OCI-LY3 (cell line): ENCODE measurements around the gene MYO9A.

Source experiments
- H2AFZ ChIP-seq: fragments of 200-600, 300-600 bp; shearing (Covaris generic); 2 replicates; pipeline ENCODE4 v1.6.0; 2014; ENCODE audit warnings: antibody characterized with exemption, low read depth, low read length
- H3K27ac ChIP-seq: fragments of 200-600, 300-600 bp; sonication (generic); 2 replicates; pipeline ENCODE4 v1.5.1; 2014; ENCODE audit warnings: mild to moderate bottlenecking, low read length, moderate library complexity, mixed read lengths
- H3K27me3 ChIP-seq: fragments of 200-600, 300-600 bp; sonication (generic); 2 replicates; pipeline ENCODE4 v1.6.1; 2014; ENCODE audit warnings: low read depth, low read length, mixed read lengths
- H3K36me3 ChIP-seq: fragments of 200-600, 300-600 bp; sonication (generic); replicated peaks from 2 replicates; pipeline ENCODE3; 2014; ENCODE audit warnings: low read depth, low read length, mixed read lengths
- H3K4me1 ChIP-seq: fragments of 300-600, 200-600 bp; sonication (generic); 2 replicates; pipeline ENCODE4 v1.6.1; 2014; ENCODE audit warnings: low read length, mixed read lengths
- H3K4me2 ChIP-seq: fragments of 200-600, 300-600 bp; sonication (generic); 2 replicates; pipeline ENCODE4 v1.6.1; 2014; ENCODE audit warnings: low read length, mixed read lengths
- H3K4me3 ChIP-seq: fragments of 300-600, 200-600 bp; sonication (generic); 2 replicates; pipeline ENCODE4 v1.5.1; 2014; ENCODE audit warnings: antibody characterized with exemption, mild to moderate bottlenecking, low read length, moderate library complexity
- H3K79me2 ChIP-seq: fragments of 300-600, 200-600 bp; shearing (Covaris generic); 2 replicates; pipeline ENCODE4 v1.6.1; 2014; ENCODE audit warnings: mild to moderate bottlenecking, low read length, mixed read lengths
- H3K9ac ChIP-seq: fragments of 300-600, 200-600 bp; shearing (Covaris generic); 2 replicates; pipeline ENCODE4 v1.6.0; 2014; ENCODE audit warnings: mild to moderate bottlenecking, low read length, moderate library complexity
- H3K9me3 ChIP-seq: fragments of 200-600, 300-600 bp; shearing (Covaris generic); 2 replicates; pipeline ENCODE4 v1.6.1; 2014; ENCODE audit warnings: low read length, mixed read lengths; ENCODE audit not compliant: insufficient read depth
- H4K20me1 ChIP-seq: fragments of 200-600, 300-600 bp; sonication (generic); 2 replicates; pipeline ENCODE4 v1.6.1; 2016; ENCODE audit warnings: low read length, mixed read lengths; ENCODE audit not compliant: insufficient read depth
- EZH2phosphoT487 ChIP-seq: fragments of 200-600 bp; shearing (Covaris generic); IDR thresholded peaks from 2 replicates; pipeline ENCODE4 v1.6.1; 2018; ENCODE audit warnings: antibody characterized with exemption, mixed run types, low read depth
- TF ChIP-seq, protein P1 (sequence below): fragments of 200-600, 300-600 bp; sonication (generic); IDR thresholded peaks from 2 replicates; pipeline ENCODE4 v1.5.1; 2014; ENCODE audit warnings: antibody characterized with exemption, low read length, low read depth

The MYO9A gene

DNA sequence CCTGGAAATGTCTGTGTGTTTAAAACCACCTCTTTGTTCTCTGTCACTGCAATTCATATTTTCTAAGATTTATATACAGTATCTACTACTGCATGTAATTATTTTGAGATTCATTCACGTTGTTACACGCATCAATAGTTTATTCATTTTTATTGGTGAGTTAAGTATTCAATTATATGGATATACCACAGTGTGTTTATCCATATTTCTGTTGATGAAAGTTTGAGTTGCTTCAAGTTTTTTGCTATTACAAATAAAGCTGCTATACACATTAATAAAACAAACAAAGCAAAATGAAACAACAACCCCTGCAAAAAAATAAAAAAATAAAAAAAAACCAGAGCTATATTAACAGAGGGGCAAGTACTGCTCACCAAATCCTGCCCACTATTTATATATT, 185.3 kb downstream of the MYO9A start:
- H4K20me1 ChIP-seq, result no peaks in the 10 kb centered on the region
- H3K9ac ChIP-seq, result no peak overlapping the region
- no peak overlapping the region for H3K4me2 ChIP-seq
- no peak overlapping the region for H3K27ac ChIP-seq
- H3K36me3 ChIP-seq, result peaks cover 59% of the 10 kb centered on the region
- 0 out of 2 replicates have a peak, but pooled peaks cover 2% of the 10 kb centered on the region for H3K4me1 ChIP-seq
- no peak for TF ChIP-seq EZH2phosphoT487
- no peaks in the 10 kb centered on the region for H3K79me2 ChIP-seq
- H3K4me3 ChIP-seq, result no peak overlapping the region
- H2AFZ ChIP-seq, result no peak overlapping the region
- no peaks in the 10 kb centered on the region for H3K27me3 ChIP-seq
- H3K9me3 ChIP-seq, result peaks cover 12% of the 10 kb centered on the region

DNA sequence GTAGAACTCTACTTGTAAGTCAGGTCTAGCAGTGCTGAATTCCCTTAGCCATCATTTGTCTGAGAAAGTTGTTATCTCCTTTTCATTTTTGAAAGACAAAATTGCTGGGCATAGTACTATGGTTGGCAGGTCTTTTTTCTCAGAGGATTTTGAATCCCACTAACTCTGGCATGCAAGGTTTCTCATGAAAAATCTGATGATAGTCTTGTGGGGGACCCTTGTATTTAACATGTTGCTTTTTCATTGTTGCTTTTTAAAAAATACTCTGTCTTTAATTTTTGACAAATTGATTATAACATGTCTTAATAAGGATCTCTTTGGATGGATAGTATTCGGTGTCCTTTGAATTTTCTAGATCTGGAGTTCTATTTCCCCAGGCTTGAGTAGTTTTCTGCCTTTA, 186.7 kb downstream of the MYO9A start:
- H3K9ac ChIP-seq, result no peak overlapping the region
- H3K27ac ChIP-seq, result no peak overlapping the region
- no peaks in the 10 kb centered on the region for H3K27me3 ChIP-seq
- H2AFZ ChIP-seq, result no peak overlapping the region
- no peaks in the 10 kb centered on the region for H3K4me1 ChIP-seq
- no peaks in the 10 kb centered on the region for H3K79me2 ChIP-seq
- H3K36me3 ChIP-seq, result peaks cover 57% of the 10 kb centered on the region
- no peak overlapping the region for H3K4me2 ChIP-seq
- H4K20me1 ChIP-seq, result no peaks in the 10 kb centered on the region
- no peak overlapping the region for H3K4me3 ChIP-seq
- no peak for TF ChIP-seq EZH2phosphoT487
- H3K9me3 ChIP-seq, result peaks cover 12% of the 10 kb centered on the region

DNA sequence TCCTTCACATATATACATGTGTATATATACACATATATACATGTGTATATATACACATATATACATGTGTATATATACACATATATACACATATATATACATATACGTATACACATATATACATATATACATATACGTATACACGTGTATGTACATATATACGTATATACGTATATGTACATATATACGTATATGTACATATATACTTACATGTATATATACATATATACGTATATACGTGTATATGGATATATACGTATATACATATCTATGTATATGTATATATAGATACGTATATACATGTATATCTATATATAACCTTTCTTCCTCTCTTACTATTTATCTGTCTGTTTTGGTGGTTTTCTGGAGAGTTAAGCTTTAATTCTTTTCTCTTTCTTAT, 192.8 kb downstream of the MYO9A start:
- TF ChIP-seq, protein P1, sequence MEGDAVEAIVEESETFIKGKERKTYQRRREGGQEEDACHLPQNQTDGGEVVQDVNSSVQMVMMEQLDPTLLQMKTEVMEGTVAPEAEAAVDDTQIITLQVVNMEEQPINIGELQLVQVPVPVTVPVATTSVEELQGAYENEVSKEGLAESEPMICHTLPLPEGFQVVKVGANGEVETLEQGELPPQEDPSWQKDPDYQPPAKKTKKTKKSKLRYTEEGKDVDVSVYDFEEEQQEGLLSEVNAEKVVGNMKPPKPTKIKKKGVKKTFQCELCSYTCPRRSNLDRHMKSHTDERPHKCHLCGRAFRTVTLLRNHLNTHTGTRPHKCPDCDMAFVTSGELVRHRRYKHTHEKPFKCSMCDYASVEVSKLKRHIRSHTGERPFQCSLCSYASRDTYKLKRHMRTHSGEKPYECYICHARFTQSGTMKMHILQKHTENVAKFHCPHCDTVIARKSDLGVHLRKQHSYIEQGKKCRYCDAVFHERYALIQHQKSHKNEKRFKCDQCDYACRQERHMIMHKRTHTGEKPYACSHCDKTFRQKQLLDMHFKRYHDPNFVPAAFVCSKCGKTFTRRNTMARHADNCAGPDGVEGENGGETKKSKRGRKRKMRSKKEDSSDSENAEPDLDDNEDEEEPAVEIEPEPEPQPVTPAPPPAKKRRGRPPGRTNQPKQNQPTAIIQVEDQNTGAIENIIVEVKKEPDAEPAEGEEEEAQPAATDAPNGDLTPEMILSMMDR, result no peak
- no peak for TF ChIP-seq EZH2phosphoT487
- Histone ChIP-seq H3K4me2 (no peak overlapping the region), H2AFZ (no peak overlapping the region), H3K9ac (no peak overlapping the region), H3K79me2 (no peaks in the 10 kb centered on the region), H3K4me3 (no peak overlapping the region), H3K27me3 (no peaks in the 10 kb centered on the region), H3K36me3 (peaks cover 16% of the 10 kb centered on the region), H3K9me3 (no peaks in the 10 kb centered on the region), H3K4me1 (no peaks in the 10 kb centered on the region), H3K27ac (no peak overlapping the region), H4K20me1 (no peaks in the 10 kb centered on the region)

DNA sequence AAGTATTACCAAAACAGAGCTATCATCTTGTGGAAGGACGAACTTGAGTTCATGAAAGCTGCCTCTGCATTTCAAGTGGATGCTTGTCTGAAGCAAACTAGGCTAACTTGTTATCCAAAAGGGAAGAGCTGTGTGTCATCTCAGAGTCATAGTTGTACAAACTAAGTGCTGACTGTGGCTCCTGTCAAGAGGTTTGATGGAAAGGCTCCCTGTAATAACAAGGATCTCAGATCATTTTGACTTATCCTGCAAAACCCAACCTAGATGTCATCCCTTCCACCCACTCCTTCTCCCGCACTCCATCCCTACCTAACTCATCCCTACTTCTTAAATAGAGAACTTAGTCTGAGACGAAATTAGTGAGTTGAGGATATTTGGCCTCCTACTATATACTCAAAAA, 196.8 kb downstream of the MYO9A start:
- no peak overlapping the region for H3K27ac ChIP-seq
- no peak for TF ChIP-seq EZH2phosphoT487
- TF ChIP-seq, protein P1, result no peak
- no peak overlapping the region for H3K9ac ChIP-seq
- no peaks in the 10 kb centered on the region for H3K9me3 ChIP-seq
- H4K20me1 ChIP-seq, result no peaks in the 10 kb centered on the region
- peaks cover 5% of the 10 kb centered on the region for H3K36me3 ChIP-seq
- H3K4me3 ChIP-seq, result no peak overlapping the region
- H3K79me2 ChIP-seq, result no peaks in the 10 kb centered on the region
- no peaks in the 10 kb centered on the region for H3K27me3 ChIP-seq
- H2AFZ ChIP-seq, result no peak overlapping the region
- no peak overlapping the region for H3K4me2 ChIP-seq
- H3K4me1 ChIP-seq, result peaks cover 13% of the 10 kb centered on the region

DNA sequence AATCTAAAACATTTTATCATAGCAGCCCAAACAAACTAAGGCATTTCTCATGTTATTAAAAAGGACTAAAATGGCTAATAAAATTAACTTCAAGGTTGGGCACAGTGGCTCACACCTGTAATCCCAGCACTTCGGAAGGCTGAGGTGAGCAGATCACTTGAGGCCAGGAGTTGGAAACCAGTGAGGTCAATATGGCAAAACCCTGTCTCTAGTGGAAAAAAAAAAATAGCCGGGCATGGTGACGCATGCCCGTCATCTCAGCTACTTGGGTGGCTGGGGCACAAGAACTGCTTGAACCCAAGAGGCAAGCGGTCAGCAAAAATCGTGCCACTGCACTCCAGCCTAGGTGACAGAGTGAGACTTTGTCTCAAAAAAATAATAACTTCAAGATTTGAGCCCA, 197.4 kb downstream of the MYO9A start:
- H4K20me1 ChIP-seq, result no peaks in the 10 kb centered on the region
- TF ChIP-seq, protein P1, result no peak
- TF ChIP-seq EZH2phosphoT487, result no peak
- H3K9ac ChIP-seq, result no peak overlapping the region
- no peaks in the 10 kb centered on the region for H3K9me3 ChIP-seq
- no peak overlapping the region for H3K27ac ChIP-seq
- no peak overlapping the region for H3K4me3 ChIP-seq
- H3K79me2 ChIP-seq, result no peaks in the 10 kb centered on the region
- H3K4me2 ChIP-seq, result no peak overlapping the region
- H3K27me3 ChIP-seq, result no peaks in the 10 kb centered on the region
- H2AFZ ChIP-seq, result no peak overlapping the region
- peaks cover 2% of the 10 kb centered on the region for H3K36me3 ChIP-seq
- peaks cover 19% of the 10 kb centered on the region for H3K4me1 ChIP-seq
